Fibroblast of mammary gland (primary cell): ENCODE data around the gene EDC4.

ENCODE experiments used
- DNase-seq: peaks from one replicate; pipeline ENCODE4 v3.0.0-alpha.2; 2010; ENCODE audit warnings: low read depth
- H3K4me3 ChIP-seq: 2 replicates; pipeline ENCODE4 v1.5.1; 2011; ENCODE audit warnings: low read depth, mild to moderate bottlenecking, low read length, moderate library complexity; ENCODE audit not compliant: control insufficient read depth
- CTCF ChIP-seq: conservative IDR thresholded peaks from 2 replicates; pipeline ENCODE4 v1.5.1; 2011; ENCODE audit warnings: low read depth, low read length, inconsistent platforms; ENCODE audit not compliant: control insufficient read depth, insufficient read depth

Gene EDC4

GRCh38 chr16:67919622-67920221 lies 46.9 kb downstream of the EDC4 start:
- TF ChIP-seq CTCF: no peak
- DNase-seq: no peak
- H3K4me3 ChIP-seq: no peak overlapping the region

GRCh38 chr16:67922221-67922620 lies 49.4 kb downstream of the EDC4 start:
- no peak for DNase-seq
- TF ChIP-seq CTCF: no peak
- H3K4me3 ChIP-seq: no peak overlapping the region

- no peak overlapping the region for H3K4me3 ChIP-seq
- no peak for TF ChIP-seq CTCF
- no peak for DNase-seq
Measured at GRCh38 chr16:67922740-67923139, 49.9 kb downstream of the EDC4 start.

GRCh38 chr16:67923414-67924116 lies 50.7 kb downstream of the EDC4 start:
- TF ChIP-seq CTCF: no peak
- no peak overlapping the region for H3K4me3 ChIP-seq
- no peak for DNase-seq

GRCh38 chr16:67924140-67924906 lies 51.5 kb downstream of the EDC4 start:
- DNase-seq: no peak
- no peak for TF ChIP-seq CTCF
- H3K4me3 ChIP-seq: no peak overlapping the region

GRCh38 chr16:67926181-67926750 lies 53.4 kb downstream of the EDC4 start:
- TF ChIP-seq CTCF: no peak
- H3K4me3 ChIP-seq: no peak overlapping the region
- DNase-seq: peak; percentile 65
